GM21529 (cell line): ENCODE results near the gene SYT6.

Experiments
- ATAC-seq: cut with Tn5 transposase; IDR thresholded peaks from one replicate; pipeline ENCODE4 v1.9.1; 2021; ENCODE audit not compliant: unreplicated experiment

The SYT6 gene

DNA sequence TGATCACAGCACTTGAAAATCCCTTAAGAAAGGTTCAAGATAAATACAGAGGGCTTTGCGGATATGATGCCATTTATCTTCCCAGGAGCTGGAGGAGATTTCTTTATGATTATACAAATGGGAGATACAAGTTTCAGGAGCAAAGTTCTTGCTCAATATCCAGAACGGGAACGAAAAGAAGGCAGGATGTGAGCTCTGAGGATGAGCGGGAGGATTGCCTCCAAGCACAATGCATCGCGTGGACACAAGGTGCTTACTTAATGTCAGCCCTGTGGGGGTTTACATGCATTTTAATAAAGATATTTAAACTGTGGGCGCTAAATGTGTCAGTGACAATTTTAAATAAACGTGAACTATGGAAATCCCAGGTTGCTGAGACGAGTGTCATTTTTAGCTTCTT, 59.0 kb downstream of the SYT6 start:
- ATAC-seq, result no peak

DNA sequence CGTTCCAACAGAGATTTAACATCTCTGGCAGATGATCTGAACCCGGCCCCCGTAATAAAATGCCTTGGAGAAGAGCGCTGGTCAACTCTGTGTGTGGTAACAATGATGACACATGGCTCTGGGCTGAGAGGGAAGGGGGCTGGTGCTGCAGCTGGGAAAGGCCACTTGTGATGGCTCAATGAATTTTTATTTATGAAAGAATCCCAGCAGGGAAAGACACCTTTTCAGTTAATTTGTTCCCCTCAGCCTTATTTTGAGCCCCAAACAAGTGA, 59.4 kb downstream of the SYT6 start:
- no peak for ATAC-seq

DNA sequence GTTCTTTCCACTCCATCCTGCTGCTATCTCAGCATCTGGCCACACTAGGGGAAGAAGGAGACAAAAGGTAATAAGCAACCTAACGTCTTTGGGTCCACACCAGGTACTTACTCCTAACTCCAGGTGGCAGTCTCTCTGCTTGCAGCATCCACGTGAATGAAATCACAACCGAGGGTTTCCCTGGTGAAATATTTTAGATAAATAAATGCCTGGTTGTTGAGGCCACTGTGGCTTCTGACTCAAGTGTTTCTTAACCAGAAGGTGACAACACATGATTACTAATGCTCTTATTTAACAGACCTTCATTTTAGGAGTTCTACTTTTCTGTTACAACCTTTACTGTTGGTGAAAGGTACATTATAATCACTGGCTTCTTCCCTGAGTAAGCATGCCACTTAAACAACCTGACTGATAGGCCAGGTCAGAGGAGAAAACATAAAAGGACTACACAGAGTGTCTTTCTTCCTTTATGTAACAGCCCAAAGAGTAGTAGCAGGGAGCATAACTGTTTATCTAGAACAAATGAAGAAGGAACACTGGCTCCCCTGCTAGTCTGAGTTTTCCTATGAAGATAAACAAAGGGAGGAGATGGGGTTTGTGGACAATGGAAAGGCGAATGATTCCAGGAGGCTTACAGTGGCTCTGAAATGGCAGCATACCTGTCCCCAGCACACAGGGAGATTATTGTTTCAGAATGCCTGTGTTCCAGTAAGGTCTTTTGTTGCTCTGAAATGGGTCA, 59.9 kb downstream of the SYT6 start:
- no peak for ATAC-seq

DNA sequence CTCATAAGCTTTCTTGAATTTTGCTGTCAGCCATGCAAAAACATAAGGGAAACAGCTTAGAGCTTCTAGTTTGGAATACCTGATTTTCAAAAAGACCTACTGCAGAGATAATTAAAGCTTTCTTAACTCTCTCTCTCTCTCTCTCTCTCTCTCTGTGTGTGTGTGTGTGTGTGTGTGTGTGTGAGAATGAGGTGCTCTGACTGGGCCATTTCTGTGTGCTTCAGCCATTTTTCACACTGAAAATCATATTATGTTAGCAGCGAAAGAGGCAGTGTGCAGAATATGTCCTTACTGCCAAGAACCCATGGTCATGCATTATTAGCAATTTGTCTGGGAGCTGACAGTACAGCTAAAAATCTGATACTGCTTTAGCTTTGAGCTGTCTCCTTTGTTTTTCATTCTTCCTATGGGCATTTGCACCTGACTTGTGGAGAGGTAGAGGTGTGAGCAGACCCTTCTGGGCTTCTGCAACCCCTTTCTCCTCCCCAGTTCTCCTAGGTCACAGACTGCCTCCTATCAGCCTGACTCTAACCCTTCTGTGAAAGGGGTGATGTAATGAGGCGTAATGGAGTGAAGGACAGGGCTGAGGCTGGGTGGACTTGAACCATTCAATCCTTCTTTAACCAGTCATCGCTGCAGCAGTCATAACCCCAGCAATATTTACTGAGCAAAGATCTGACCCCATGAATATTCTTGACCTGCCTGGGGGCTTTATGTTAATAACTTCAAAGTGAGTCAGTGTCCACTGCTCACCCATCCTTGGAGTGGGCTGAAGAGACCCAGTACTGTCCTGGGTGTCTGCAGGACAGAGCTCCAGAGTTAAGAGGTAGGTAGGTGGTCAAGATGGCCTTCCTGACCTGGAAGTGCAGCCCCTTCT, 61.2 kb downstream of the SYT6 start:
- ATAC-seq, result no peak

DNA sequence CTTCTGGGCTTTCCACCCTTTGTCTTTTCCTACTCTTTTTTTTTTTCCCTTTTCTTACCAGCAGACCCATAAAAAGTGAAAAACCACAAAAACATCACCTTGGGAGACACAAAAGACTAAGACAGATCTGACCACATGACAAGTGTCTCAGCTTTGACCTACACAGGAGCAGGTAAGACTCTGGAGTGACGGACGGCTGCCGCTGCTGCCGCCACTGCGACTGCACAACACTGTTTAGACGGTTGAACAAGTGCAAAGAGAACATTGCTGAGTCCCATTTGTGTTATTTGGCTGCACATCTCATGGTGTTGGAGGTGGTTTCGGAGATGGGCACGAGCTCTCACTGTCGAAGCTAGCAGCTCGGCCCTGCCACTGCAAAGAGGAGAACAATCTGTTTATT, 62.0 kb downstream of the SYT6 start:
- no peak for ATAC-seq

DNA sequence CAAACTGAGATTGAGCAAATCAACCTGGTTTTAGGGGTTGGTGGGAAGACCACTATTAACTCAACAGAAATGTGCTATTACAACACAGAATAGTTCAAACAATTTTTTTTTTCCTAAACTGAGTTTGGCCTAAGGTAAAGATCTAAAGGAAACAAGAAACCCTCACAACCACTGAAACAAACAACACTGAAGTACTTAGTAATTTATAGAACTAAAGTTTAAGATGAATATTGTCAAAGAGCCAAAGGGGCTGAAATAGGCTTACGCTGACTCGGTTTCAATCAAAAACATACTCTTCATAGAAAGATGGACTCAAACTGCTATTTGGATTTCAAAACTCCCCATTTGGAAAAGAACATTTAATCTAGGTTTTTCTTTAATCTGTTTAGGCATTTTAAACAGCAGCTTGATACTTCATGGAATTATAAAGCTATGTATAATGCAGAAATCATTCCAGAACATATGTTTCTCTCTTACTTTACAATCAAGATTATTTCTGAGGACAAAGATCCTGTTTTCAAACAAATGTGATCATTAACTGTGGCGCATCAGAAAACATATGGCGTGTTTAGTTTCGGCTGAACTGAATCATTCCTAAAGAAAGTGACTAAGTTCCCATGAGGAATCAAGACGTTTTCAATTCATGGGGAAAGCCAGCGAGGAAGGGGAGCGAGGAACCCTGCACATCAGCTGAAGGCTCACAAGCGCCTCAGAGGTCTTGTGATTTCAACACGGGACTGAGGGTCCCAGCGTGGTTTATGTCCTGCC, 62.7 kb downstream of the SYT6 start:
- ATAC-seq, result no peak

DNA sequence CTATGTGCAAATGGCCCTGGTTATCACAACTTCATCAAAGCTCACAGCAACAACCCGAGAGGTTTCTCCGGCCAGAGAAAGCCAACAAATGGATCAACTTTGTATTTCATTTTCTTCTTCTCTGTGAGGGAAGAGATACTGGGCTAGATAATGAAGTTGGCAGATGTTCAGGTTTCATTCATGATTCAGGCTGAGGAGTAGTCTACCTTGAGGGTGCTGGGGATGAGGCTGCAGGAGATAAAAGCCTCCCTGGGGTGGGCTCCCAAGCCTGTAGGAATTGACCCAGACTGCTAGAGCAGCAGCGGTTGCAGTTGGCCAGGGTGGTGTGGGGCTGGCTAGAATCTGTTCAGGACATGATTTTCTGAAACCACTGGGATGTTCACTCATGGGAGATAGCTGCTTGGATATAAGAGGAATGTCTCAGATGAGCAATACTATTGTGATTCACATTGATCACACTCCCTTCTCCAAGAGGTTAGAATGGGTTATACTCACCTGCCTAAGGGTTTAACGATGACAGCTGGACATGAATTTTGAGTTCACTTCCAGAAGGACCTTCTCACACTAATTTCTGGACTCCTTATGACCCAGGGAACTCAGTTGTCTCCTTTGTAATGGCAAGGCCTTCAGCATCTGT, 64.0 kb downstream of the SYT6 start:
- ATAC-seq, result no peak

DNA sequence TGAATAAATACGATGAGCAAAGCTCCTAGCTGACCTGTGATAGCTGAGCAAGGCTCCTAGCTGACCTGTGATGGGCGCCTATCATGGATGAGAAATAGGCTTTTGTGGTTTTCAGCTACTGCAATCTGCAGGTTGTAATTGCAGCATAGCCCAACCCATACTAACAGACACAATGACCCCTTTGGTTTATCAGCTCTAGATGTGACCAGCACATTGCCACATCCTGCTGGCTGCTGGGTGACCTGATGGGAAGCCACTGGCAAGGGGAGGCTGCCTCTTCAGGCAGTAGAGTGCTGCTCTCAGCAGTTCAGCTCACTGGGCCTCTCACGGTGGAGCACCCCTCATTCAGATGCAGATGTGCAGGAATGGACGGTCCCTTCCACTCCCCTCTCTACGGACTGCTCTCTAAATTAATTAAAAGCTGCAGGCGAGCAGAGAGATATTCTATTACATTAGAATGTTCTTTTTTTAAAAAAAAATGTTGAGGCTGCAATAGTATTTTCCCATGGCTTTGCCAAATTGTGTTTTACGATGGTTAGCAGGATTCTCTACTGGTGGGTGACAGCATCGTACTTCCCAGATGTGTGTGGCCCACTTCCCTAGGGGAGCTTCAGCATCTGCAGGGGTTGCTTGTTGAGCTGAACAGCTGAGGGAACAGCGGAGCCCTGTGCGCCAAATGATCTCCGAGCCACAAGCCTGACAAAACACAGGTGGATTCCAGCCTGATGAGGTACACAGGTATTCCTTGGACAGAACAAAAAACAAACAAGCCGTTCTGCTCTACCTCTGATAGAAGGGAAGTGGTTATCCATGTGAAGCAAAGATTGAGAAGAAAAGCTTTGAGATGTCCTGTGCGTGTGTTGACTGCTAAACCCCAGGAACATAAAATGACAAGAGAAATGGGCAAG, 65.0 kb downstream of the SYT6 start:
- no peak for ATAC-seq

DNA sequence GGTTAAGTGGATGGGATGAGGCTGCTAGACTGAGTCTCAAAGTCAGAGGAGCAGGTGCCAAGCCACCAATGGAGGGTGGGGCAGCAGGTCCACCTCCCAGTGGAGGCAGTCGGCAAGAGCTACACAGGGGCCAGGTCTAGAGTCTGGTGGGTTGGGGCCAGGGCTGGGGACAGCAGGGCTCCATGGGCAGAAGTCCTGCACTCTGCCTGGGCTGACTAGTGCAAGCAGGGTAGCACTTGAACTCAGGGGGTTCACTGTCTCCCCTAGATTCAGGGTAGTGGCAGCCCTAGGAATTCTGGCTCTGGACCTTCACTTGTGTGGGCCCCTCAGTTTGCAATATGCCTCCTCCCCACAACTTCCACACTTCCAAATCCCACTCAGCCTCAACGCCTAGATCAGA, 66.2 kb downstream of the SYT6 start:
- ATAC-seq, result no peak

DNA sequence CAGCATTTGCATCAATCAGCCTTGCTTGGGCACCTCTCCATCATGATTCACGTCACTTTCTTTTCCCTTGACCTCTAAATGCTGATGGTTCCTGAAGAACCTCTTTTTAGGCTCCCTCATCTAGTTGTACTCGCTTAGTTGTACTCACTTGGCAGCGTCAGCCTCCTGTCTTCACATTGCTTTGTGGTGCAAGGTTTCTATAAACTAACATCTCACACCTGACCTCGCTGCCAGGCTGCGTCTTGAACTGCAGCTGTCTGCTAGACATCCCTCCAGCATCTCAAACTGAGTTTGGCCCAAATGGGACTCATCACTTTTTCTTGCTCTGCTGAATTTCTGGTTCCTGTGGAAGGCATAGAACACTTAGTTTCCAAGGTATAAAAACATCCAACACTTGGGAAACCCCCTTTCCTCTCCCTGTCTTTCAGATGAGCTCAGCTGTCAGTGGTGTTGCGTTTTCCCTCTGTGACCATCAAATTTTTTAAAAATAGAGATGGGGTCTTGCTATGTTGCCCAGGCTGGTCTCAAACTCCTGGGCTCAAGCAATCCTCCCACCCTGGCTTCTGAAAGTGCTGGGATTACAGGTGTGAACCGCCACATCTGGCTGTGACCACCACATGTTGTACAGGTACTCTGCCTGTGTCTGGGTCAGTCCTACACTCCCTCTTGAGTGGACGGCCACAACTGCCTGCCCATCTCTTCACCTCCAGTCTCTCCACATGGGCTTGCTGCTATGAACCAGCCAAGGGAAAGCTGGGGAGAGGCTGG, 66.9 kb downstream of the SYT6 start:
- no peak for ATAC-seq

DNA sequence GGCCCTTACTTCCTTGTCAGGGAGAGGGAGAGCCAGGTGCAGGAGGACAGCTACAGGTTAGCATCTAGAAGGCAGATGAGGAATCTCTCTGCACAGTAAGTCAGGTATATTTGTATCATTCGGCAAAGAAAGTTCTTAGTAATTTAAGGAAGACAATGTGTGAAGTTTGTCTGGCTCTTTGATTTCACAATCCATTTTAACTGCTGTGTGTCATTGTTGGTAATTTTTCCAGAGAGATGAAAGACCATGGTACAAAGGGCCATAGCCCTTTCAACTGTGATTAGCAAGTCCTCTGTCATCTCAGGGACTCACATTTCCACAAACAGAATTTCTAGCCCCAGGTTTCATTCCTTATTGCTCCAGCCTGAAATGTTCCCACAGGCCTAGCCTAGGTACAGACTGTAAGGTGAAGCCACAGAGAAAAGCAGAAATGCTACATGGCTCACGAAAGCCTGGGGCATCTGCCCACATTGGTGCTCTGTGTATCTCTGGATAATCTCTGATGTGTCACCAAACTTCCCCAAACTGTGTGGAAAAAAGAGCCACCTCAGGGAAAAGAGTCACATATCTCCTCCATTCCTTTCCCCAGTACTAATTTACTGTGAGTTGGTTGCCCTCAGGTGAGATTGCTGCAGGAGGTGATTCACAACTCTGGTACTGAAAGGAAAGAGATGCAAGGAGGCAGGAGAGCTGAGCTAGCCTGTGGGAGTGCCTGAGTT, 70.6 kb downstream of the SYT6 start:
- ATAC-seq, result no peak

DNA sequence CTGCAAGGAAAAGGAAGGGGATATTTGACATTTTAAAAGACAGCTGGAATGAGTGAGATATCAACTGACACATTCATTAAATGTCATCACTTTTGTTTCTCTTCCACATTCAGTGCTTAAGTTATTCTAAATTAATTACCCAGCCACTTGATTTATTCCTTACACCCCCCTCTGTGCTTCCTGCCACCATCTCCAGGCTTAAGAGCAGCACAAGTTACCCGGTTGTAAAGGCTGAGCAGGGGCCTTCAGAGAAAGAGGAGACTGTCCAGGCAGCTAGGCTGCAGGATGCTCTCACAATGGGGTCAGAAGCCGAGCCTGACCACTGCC, 71.4 kb downstream of the SYT6 start:
- no peak for ATAC-seq

DNA sequence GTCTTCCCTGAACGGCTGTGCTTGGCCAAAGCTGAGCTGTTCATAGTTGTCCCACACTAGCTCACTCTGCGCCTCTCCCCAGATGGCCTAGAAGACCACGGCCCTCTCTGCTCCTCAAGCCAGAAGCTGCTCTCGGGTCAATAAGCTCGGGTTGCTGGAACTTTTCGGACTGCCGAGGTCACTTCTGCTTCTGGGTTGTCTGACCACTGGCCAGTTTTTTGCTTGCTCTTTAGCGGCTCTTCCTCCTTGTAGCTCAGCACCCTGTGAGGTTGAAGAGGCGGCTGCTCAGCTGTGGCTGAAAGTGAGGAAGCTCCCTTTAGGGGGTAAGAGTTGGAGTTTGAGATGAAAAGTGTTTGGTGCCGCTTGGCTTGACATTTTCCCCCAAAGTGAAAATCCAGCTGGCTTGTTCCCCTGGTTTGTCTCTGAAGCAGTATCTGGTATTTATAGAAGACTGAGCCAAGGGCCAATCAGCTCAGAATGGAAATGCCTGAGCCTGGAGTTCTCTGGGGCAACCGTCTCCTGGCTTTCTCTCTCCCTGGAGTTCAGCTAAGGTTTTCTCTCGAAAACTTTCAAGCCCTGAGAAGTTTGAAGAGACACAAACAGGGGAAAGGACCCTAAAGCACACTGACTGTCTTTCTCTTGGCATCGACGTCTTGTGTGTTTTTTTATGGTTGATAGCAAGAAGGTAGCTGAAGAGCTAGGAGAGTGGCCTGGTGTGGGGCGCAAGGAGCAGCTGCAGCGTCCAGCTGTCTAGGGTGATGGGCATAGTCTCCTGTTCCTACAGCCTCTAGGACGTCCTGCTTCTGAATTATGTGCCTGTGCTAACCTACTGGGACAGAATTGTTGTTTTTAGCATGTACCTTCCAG, 72.0 kb downstream of the SYT6 start:
- ATAC-seq, result no peak

DNA sequence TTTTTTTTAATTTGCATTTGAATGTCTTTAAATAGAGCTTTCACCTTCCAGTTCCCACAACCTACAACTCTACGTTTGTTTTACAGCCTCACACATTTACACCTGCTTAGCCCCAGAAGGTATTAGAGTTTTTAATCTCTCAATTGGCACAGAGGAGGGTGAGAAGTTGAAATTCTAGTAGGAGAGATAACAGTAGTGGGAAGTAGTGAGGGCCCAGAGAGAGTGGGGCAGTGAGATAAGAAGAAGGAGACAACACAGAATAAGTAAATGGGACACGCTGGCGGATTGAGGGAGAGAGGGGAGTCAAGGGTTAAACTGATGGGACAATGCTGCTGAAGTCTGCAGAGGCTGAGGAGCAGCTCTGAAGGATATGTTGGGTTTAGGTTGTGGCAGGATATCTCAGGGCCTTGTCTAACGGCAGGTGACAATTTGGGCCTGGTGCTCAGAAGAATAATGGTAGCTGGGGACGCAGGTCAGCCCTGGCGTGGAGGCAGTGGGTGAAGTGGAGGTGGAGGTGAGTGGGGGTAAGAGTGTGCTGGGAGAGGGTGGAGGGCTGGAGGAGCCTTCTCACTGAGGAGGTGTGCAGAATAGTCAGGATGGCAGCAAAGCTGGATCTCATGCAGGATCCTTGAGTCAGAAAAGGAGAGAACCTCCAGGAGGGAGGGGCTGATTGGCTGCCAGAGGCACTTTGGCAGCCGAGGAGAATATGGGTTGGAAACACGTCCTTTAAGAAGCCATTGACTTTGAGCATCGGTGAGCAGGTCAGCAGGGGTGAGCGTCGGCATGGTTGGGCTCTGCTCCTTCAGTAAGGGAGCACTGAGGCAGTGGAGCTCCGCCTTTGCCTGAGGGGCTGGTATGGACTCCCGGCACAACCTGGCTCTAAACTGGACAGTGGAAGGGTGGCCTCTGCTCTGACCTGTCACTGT, 72.9 kb downstream of the SYT6 start:
- no peak for ATAC-seq

DNA sequence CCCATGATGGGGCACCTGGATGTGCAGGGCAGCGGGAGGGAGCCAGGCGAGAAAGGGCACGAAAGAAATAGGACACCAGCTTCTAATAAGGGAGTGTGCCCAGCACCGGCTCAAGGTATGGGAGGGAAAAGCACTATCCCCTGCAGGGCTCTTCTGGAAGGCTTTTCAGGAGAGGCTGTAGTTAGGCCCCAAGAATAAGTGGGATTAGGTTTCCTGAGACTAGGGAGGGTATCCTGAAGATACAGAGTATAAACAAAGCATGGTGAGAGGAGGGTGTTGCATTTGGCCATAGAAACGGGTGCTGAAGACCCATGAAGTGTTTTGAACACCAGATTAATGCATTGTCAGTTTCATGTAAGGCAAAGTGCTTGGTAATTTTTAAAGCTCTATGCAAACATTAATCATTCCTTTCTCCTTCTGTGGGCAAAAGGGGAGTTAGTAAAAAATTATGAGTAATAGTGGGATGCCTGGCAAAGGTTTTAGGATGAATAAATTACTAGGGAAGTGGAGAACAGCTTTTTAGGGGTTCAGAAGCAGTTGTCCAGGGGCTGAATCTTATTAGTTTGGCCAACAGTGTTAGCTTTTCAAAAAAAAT, 74.0 kb downstream of the SYT6 start:
- no peak for ATAC-seq

DNA sequence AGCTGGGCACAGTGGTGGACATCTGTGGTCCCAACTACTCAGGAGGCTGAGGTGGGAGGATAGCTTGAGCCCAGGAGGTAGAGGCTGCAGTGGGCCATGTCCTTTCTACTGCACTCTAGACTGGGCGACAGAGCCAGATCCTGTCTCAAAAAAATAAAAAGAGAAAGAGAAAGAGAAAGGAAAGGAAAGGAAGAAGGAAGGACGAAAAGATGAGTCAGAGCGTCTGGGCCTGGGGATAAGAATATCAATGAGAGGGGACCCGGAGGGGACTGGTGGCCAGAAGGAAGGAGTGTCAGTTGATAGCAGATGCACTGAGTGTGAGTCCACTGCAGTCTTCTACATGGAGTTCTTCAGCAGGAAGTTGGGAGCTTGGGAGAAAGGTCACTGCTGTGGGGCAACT, 75.6 kb downstream of the SYT6 start:
- ATAC-seq, result no peak

DNA sequence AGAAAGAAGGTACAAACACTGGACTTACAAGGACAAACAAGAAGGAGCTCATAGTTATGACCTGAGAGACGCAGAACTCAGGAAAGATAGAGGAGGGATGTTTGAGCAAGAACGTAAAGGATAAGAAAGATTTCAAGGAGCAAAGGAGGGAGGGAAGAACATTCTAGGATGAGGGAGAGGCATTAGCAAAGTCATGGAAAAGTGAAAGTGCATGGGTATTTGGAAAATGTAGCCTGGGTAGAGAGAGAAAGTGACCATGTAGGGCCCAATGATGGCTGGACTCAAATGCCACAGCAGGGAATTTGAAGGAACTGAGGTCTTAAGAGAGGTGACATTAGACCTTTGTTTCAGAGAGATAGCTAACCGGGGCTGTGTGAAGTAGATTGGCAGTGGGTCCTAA, 76.5 kb downstream of the SYT6 start:
- ATAC-seq, result no peak
